Measurements from ENCODE around the gene SLC38A9.
A peak's percentile ranks its signal among the peaks of the same experiment; 100 is the strongest.

SLC38A9 gene

GRCh38 chr5:55657443-55657842, 54.7 kb downstream of the SLC38A9 start:
- no peak for DNase-seq

- no peak for DNase-seq
These were observed 61.7 kb downstream of the SLC38A9 start for GRCh38 chr5:55650386-55650785.

DNA sequence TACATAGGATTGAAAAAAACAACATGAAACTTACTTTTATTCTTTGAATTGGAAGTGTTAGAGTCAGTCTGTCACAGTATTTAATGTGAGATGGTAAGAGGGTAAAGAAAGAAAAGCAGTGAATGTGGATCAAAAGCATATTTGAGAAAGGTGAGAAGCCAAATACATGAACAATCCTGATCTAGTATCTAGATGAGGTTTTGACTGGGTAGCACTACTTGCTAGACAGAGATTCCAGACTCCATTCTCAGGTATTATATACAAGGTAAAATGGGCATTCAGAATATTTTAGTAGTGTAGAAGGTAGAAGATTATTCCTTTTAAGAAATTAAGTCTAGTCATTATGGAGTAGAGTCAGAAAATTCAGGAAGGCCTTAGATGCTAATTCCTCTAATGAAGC, 62.2 kb downstream of the SLC38A9 start:
- no peak for DNase-seq

DNA sequence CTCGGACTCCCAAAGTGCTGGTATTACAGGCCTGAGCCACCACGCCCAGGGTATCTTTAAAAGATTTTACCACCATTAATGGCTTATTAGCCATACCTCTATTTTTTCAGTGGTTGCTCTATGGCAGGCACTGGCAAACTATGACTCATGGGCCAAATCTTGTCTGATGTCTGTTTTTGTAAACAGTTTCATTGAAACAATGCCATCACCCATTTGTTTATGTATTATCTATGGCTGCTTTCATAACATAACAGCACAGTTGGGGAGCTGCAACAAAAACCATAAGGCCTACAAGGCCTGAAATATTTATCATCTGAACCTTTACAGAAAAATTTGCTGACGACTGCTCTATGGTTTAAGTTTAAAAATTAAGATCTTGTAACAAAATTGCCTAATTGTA, 66.8 kb downstream of the SLC38A9 start:
- no peak for DNase-seq

GRCh38 chr5:55638455-55638854, 73.7 kb downstream of the SLC38A9 start:
- DNase-seq = no peak

- no peak for DNase-seq
These were observed 74.1 kb downstream of the SLC38A9 start for GRCh38 chr5:55638051-55638450.

DNA sequence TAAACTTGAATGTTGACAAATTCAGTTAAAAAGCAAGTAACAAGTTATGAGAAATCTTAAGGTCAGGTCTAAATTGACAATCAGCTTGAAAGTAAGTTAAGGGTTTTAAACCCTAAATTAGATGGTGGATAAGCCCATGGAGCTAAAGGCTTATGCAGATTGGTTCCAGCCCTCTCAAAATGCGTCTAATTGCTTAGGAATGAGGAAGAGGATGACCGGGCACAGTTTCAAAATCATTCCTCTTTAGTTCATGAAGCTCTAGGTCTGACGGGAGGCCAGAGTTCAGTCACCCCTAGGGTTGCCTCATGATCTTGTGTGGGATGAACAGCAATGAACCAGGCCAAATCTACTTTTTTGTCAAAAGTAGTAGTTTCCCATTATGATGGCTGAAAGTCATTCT, 75.4 kb downstream of the SLC38A9 start:
- DNase-seq = peak in 1 of 58 donors; percentile 3

GRCh38 chr5:55636177-55636576, 75.9 kb downstream of the SLC38A9 start:
- no peak for DNase-seq

DNA sequence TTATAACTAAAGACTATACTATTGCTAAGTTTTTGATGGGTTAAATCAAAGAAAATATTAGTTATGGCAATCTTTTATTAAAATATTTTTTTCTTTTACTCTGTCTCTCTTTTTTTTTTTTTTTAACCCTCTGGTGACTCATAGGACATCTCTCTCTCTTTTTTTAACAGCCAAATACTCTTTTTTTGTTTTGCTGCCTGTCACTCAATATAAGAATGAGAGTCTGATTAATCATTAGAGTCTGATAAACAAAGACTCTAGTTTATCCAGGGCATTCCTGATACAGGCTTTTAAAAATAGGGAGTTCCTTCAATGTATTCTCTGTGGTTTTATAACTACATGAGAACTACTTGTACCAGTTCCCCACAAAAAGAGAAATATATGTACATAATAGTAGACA, 77.3 kb downstream of the SLC38A9 start:
- no peak for DNase-seq

GRCh38 chr5:55634209-55634805, 77.8 kb downstream of the SLC38A9 start:
- DNase-seq = no peak

GRCh38 chr5:55633574-55634208, 78.4 kb downstream of the SLC38A9 start:
- DNase-seq = peak in 1 of 58 donors; percentile 18

GRCh38 chr5:55629815-55630214, 82.3 kb downstream of the SLC38A9 start:
- no peak for DNase-seq

DNA sequence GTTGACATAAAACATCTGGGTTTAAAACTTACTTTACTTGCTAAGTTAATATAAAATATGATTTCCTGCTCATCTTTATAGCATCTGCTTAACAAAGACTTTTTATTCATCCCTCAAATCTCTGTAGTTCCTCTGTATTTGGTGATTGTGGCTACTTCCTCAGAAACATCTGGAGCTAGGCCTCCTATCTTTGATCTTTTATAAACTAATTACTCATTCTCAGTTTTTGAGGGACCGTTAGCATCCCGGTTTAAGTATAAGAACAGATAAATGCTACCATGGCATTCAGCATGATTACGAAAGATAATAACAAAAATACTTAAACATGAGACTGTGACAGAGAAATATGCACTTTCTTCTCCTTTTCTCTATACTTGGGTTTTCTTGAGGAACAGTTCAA, 85.3 kb downstream of the SLC38A9 start:
- no peak for DNase-seq

GRCh38 chr5:55625913-55626312, 86.2 kb downstream of the SLC38A9 start:
- DNase-seq = no peak

- no peak for DNase-seq
These were observed 86.6 kb downstream of the SLC38A9 start for GRCh38 chr5:55625589-55625909.

- DNase-seq = no peak
These were observed 87.1 kb downstream of the SLC38A9 start for GRCh38 chr5:55624841-55625588.

GRCh38 chr5:55623789-55624188, 88.3 kb downstream of the SLC38A9 start:
- DNase-seq = no peak

DNA sequence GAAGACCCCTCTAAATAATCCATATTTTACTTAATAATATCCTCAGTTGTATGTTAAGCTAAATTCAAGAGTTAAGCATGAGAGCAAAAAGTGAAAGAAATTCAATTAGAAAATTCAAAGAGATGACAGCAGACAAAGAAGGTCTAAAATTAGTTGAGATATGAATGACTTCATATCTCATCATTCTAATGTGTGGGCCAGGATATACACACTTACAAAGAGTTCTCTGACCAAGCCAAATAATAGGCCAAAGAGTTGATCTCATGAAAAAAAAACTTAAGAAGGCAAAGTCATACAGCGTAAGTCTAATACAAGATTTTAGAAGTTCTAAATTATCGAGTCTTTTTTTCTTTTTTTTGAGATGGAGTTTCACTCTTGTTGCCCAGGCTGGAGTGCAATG, 89.7 kb downstream of the SLC38A9 start:
- no peak for DNase-seq

- no peak for DNase-seq
These were observed 90.9 kb downstream of the SLC38A9 start for GRCh38 chr5:55621229-55621628.

DNA sequence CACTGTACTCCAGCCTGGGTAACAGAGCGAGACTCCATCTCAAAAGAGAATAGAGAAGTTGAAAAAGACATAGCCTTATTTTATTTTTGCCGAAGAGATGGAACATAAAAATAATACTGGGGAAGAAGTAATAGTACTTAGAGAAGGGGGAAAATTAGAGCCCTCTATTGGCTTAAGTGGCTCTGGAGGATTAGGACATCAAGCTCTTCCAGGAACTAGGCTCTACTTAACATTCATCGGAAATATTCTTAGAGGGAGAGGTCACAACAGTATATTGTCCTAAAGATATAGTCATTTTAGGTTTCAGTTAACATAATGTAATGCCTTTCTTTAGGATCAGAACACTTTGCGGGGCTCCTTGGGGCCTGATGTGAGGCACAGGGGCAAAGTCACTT, 91.4 kb downstream of the SLC38A9 start:
- DNase-seq = no peak

GRCh38 chr5:55620009-55620765, 91.9 kb downstream of the SLC38A9 start:
- DNase-seq = no peak

- DNase-seq = no peak
These were observed 93.8 kb downstream of the SLC38A9 start for GRCh38 chr5:55618318-55618717.
